Medulla oblongata (tissue), 1 donor: ENCODE measurements around the gene LMO7.
"Not testable (repeated sequence)": the region's sequence is repeated elsewhere in the genome, so short reads cannot be mapped to it uniquely, and the experiment has no call there.

ENCODE experiments used
- DNase-seq: peaks from one replicate; pipeline ENCODE4 v3.0.0-alpha.2; 2015; ENCODE audit errors: extremely low spot score

Gene LMO7

GRCh38 chr13:75699062-75699461 lies 62.9 kb downstream of the LMO7 start:
- DNase-seq, result no peak

GRCh38 chr13:75699717-75700116 lies 63.6 kb downstream of the LMO7 start:
- not testable (repeated sequence) for DNase-seq

- no peak for DNase-seq
These were observed 64.4 kb downstream of the LMO7 start for GRCh38 chr13:75700552-75700951.

- no peak for DNase-seq
These were observed 66.3 kb downstream of the LMO7 start for GRCh38 chr13:75702476-75702875.

GRCh38 chr13:75703769-75704168 lies 67.6 kb downstream of the LMO7 start:
- no peak for DNase-seq

GRCh38 chr13:75704194-75704926 lies 68.2 kb downstream of the LMO7 start:
- DNase-seq, result no peak

- DNase-seq, result no peak
These were observed 68.8 kb downstream of the LMO7 start for GRCh38 chr13:75704927-75705288.

- no peak for DNase-seq
These were observed 69.3 kb downstream of the LMO7 start for GRCh38 chr13:75705395-75705794.

DNA sequence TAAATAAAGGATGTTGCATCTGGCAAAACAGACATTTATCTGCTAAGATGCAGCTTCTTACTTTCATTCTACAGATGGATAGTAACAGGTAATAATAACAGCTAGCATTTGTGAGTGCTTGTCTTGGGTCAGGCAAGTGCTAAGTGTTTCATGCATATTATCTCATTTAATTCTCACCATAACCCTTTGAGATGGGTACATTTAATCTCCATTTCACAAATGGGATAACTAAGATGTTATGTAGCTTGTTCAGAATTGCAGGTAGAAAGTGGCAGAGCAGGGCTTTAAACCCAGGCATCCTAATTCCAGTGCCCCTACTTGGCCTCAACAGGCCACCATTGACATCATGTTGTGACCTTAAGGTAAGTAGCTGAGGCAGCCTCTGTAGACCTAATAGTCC lies 69.8 kb downstream of the LMO7 start:
- DNase-seq, result no peak

- DNase-seq, result no peak
These were observed 77.7 kb downstream of the LMO7 start for GRCh38 chr13:75713852-75714251.

- no peak for DNase-seq
These were observed 79.7 kb downstream of the LMO7 start for GRCh38 chr13:75715601-75716523.

GRCh38 chr13:75717525-75717924 lies 81.4 kb downstream of the LMO7 start:
- DNase-seq, result no peak

DNA sequence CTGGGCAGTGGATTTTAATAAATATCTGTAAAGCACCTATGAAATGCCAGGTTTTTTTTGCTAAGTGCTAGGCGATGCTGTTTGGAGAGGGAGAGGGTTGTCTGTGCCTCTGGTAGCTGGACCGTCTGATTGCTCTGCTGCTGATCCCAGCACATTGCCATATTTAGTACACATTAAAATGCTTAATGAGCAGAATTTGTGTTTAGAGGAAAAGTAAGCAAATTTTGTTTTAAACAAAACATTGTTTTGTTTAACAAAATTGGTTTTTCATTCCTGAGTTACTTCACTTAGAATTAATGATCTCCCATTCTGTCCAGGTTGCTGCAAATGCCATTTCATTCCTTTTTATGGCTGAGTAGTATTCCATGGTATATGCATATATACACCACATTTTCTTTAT lies 85.2 kb downstream of the LMO7 start:
- no peak for DNase-seq

DNA sequence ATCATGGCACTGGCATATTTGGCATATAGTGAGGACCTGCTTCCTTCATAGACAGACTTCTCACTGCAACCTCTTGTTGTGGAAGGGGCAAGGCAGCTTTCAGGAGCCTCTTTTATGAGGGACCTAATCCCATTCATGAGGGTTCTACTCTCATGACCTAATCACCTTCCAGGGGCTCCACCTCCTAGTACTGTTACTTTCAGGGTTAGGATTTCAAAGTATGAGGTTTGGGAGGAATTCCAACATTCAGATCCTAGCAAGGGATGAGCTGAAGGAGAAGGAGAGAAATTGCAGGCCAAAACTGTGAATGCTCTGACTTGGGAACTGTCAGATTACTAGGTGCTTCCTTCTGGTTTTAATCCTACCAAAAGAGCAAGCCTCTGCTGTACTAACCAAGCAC lies 87.8 kb downstream of the LMO7 start:
- DNase-seq, result no peak

DNA sequence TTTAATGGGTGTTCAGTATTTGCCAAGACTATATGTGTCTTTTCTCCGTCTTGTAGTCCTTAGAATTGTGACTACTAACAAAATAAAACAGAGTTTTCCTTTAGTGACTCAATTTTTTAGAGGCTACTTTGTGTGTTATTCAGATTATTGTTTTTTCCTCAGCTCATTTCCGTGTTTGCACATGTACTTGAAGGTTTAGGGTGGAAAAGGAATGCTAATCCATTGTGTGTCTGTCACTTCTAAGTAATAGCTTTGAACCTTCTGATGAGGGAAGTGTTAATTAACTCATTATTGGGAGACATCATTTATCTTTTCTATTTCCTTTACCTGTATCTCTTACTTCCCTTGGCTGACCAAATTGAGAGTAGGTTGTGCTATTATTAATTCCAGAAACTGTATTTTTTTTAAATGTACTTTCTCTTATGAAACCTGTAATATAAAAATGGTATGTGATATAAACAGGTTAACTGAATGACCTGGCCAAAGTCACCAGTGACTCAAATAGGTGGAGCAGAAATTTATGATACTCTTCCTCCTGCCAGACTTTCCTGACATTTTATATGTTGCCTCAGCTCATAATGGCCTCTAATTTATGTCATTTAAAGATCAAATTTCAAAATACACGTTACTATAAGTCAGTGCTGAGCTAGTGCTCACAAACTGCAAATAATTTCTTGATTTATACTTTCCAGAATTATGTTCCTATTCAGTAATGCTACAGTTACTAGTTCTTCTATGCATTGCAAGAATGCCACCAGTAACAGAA lies 88.8 kb downstream of the LMO7 start:
- DNase-seq, result no peak

GRCh38 chr13:75725736-75726135 lies 89.6 kb downstream of the LMO7 start:
- no peak for DNase-seq

DNA sequence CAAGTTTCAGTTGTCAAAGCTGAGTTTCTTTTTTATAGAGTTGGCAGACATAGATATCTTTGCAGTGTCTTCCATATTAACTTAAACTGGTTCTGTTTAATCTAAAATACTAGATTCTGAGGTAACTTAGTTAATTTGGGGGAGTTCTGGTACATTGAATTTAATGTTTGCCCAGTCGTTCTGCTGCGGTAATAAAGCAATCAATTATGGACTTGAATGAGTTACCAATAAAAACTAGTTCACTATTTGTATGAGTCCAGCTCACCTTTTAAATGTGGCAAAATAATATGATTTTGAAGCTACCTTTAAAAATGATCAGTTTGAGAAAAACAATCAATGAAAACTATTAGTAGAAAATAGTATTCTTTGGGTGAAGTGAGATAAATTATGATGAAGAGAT lies 90.2 kb downstream of the LMO7 start:
- DNase-seq, result no peak

DNA sequence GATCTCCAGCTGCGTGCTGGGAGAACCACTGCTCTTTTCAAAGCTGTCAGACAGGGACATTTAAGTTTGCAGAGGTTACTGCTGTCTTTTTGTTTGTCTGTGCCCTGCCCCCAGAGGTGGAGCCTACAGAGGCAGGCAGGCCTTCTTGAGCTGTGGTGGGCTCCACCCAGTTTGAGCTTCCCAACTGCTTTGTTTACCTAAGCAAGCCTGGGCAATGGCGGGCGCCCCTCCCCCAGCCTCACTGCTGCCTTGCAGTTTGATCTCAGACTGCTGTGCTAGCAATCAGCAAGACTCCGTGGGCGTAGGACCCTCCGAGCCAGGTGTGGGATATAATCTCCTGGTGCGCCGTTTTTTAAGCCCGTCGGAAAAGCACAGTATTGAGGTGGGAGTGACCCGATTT lies 97.0 kb downstream of the LMO7 start:
- DNase-seq, result not testable (repeated sequence)

DNA sequence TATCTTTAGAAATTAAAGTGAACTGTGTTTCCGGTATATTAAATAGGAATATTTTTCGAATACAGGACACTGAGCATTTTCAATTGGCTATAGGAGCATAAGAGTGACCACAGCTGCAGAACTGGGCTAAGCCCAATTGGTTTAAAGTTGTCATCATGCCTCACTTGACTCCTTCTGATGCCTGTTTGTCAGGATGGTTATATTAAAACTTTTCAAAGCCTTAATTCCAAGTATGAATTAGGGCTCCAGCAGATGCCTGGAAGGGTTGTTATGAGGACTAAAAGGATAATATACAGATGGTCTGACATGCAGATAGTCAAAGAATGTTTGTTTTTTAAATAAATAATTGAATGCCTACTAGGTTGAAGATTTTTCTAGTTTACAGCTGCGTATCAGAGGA lies 100.0 kb downstream of the LMO7 start:
- no peak for DNase-seq

- DNase-seq, result no peak
These were observed 102.7 kb downstream of the LMO7 start for GRCh38 chr13:75738841-75739240.

- no peak for DNase-seq
These were observed 103.2 kb downstream of the LMO7 start for GRCh38 chr13:75739244-75739868.

DNA sequence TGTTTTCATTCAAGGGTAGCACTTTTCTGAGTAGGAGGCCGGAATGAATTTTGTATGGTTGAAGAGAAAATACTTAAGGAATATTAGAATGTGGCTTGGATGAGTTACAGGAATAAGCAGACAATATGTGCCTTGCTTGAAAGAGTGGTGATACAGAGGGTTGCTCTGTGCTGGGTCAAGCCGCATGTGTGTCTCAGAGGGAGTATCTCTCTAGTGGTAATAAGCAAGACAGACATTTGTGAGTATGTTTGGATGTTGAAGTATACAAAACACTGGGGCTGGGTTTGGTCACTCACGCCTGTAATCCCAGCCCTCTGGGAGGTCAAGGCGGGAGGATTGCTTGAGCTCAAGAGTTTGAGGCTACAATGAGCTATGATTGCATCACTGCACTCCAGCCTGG lies 103.9 kb downstream of the LMO7 start:
- no peak for DNase-seq
